Erythroblast (primary cell): Measurements from ENCODE around the gene TAF5L.

Source experiments
- GATA1 ChIP-seq: IDR thresholded peaks from 2 replicates; pipeline ENCODE4 v1.6.1; 2011; ENCODE audit warnings: low read depth, mild to moderate bottlenecking, control low read depth, low read length, moderate library complexity
- POLR2A ChIP-seq: IDR thresholded peaks from 2 replicates; pipeline ENCODE4 v1.6.1; 2011; ENCODE audit warnings: mild to moderate bottlenecking, low read length

DNA sequence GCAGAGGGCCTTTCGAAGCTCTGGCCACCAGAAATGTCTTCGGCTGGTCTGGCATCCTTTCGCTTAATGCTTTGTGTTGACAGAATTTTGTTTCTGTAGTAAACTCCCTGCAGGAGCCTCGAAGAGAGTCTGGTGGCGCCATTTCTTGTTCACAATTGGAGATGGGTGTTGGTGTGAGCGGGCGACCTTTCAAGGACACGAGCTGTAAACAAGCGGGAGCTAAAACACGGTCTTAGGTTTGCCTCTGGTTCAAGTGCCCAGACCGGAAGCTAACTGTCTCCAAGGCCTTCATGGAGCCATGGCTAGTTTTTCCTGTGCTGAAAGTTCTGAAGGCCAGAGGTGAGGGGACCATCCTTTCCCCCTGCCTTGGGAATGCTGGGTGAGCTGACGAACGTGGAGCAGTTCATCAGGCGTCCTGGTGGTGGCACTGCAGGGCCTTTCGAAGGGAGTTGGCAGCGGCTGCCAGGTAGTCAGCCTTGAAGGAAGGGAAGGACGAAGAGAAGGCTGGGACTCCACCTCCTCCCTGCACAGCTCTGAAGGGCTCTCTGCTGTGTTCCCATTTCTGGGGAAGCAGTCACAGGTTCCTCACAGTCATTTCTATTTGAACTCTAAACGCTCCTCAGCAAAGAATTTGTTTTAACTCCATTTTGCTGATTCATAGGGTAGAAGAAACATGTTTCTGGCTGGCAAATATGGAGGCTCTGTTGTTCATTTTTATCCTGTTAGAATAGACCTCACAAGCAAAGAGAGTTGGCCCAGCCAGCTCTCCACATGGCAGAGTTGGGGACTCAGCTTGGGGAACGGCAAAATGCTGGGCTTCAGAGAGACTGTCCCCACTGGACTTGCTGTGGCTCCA lies 35.3 kb upstream of the TAF5L start:
- no peak for TF ChIP-seq POLR2A
- no peak for TF ChIP-seq GATA1
